Measurements from ENCODE around the gene CSKMT.

- TF ChIP-seq CTCF (IDR thresholded peaks at IDR 0.05) (no peak), POLR2A (IDR thresholded peaks at IDR 0.05) (no peak), EP300 (IDR thresholded peaks at IDR 0.05) (no peak)
These were observed 48.2 kb downstream of the CSKMT start for GRCh38 chr11:62713343-62713742.
